Tongue (tissue), 2 donors: ENCODE measurements around the gene PARP14. TPM values are rescaled to one million over a fixed set of nuclear protein-coding genes. Genes with fewer than 3 reads are reported as not detected.
"Not testable (repeated sequence)": the region's sequence is repeated elsewhere in the genome, so short reads cannot be mapped to it uniquely, and the experiment has no call there.

Experiments
- DNase-seq: peaks from one replicate; pipeline ENCODE4 v3.0.0-alpha.2; 2015
- total RNA-seq: library from RNA; depleted of rRNA; stranded (reverse); fragments of >200 nt; gene quantifications from one replicate; pipeline ENCODE4 v1.2.3, GENCODE V29; 2014

The PARP14 gene
- total RNA-seq, 1 donor from 2014 or later = 34.7 TPM

GRCh38 chr3:122719273-122719921 is 38.8 kb downstream of the PARP14 start:
- DNase-seq = no peak

DNA sequence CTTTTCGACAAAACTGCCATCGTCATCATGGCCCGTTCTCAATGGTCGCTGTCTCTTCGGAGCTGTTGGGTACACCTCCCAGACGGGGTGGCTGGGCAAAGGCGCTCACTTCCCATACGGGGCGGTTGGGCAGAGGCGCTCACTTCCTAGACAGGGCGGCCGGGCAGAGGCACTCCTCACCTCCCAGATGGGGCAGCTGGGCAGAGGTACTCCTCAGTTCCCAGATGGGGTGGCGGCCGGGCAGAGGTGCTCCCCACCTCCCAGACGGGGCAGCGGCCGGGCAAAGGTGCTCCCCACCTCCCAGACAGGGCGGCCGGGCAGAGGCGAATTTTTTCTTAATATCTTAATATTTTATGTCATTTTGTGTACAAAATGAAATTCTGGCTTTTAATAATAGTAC is 44.5 kb downstream of the PARP14 start:
- no peak for DNase-seq

DNA sequence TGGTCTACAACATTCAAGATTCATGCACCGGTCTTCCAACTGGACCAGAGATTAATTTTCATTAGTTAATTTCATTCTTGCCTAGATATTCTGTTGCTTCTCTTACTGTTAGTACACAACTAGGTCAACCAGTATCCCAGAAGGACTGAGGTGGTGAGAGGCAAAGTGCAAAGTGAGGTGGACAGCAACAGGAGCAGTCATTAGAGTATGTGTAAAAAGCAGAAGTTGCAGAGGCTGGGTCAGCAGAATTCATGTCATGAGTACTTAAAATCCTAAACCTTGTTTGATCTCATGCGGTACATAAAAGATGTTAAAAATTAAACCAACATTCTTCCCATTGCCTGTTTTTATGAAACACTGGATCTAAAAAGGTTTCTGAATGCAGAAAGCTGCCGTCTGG is 46.7 kb downstream of the PARP14 start:
- DNase-seq = no peak

DNA sequence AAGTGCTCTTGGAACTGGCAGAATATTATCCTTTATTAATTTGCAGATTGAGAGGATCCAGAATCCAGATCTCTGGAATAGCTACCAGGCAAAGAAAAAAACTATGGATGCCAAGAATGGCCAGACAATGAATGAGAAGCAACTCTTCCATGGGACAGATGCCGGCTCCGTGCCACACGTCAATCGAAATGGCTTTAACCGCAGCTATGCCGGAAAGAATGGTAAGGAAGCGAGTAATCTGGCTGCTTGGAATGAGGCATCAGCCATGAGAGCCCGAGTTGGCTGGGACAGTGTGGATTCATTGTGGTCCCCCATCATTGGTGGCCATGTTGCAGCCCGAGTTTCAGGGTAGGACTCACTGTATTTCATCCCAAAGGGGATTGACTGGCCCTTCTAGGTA is 47.1 kb downstream of the PARP14 start:
- DNase-seq = no peak

GRCh38 chr3:122728186-122728585 is 47.5 kb downstream of the PARP14 start:
- no peak for DNase-seq

DNA sequence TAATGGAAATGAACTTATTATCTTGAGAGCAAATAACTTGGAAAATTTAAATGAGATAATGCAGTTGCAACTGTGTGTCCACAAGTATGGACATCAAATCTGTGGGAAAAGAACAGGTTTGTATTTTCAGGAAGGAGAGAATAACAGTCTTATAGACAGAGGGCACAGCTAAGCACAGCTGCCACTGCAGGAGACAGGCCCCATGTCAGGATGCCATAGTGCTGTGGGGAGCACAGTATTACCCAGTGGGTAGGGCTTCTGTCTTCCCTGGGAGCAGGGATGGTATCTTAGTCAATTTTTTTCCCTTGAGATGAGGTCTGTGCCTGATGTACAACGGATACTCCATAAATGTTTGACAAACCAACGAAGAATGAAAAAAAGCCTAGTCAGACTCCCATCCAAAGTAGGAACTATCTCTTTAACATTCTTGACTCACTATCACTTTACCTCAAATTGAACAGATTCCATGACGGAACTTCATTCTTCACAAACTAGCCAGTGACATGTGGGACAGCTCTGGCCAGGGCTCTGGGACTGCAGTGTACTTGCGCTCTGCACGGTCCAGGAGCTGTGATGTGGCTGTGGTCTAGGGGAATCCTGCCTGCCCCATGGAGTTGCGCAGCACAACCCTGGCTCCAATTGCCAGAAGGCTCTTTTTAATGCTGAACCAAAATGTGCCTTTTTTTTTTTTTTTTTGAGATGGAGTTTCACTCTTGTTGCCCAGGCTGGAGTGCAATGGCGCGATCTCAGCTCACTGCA is 48.3 kb downstream of the PARP14 start:
- no peak for DNase-seq

GRCh38 chr3:122730240-122730639 is 49.6 kb downstream of the PARP14 start:
- DNase-seq = no peak

- DNase-seq = not testable (repeated sequence)
These were observed 52.3 kb downstream of the PARP14 start for GRCh38 chr3:122732682-122733525.

DNA sequence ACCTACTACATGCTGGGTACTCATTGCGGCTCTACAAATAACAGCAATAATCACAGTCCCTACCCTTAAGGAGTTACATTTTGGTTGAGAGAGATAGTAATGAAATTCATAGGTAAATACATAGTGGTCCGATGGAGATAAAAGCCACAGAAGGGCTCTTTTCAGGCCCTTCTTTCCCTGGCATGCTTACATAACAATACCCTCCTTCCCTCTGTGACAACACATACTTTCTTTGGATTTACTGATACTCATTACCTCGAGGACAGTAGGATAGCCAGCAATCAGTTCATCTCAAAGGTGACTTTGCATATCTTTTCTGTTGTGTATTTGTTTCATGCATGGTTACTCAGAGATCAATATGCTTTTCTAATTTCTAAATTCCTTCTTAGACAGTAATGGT is 58.5 kb downstream of the PARP14 start:
- DNase-seq = no peak

GRCh38 chr3:122742234-122742633 is 61.6 kb downstream of the PARP14 start:
- DNase-seq = no peak

- no peak for DNase-seq
These were observed 63.0 kb downstream of the PARP14 start for GRCh38 chr3:122743581-122744120.

DNA sequence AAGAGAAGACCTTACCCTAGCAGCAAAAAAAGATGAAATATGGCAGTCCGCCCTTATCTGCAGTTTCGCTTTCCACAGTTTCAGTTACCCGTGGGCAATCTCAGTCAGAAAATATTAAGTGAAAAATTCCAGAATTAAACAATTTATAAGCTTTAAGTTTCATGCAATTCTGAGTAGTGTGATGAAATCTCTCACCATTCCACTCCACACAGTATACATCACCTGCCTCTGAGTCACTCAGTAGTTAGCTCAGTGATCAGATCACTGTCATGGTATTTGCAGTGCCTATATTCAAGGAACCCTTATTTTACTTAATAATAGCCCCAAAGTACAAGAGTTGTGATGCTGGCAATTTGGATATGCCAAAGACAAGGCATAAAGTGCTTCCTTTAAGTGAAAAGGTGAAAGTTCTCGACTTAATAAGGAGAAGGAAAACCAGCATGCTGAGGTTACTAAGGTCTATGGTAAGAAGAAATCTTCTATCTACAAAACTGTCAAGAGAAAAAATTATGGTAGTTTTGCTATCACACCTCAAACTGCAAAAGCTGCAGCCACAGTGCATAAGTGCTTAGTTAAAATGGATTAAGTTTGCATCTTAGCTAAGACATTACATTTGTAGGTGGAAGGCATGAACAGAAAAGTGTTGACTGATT is 64.9 kb downstream of the PARP14 start:
- no peak for DNase-seq

- not testable (repeated sequence) for DNase-seq
These were observed 66.7 kb downstream of the PARP14 start for GRCh38 chr3:122747295-122747694.

- DNase-seq = no peak
These were observed 67.7 kb downstream of the PARP14 start for GRCh38 chr3:122748347-122748746.

DNA sequence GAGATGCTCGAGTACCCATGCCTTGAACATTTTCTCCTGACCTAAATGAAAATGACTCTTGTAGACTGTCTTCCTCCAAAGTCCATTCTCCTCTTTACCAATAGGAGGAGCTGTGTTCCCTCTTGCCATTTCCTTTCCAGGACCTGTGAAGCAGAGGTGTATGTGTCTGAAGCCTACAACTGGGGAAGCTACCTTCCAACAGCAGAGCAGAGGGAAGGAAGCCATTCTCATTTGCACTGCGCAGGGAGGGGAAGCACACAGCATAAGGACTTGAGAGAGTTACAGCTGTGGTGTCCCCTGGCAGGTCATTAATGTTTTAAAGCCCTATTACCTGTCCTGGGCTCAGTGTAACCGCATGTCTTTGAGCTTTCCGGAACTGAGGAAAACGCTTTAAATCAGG is 74.3 kb downstream of the PARP14 start:
- DNase-seq = peak; percentile 18

DNA sequence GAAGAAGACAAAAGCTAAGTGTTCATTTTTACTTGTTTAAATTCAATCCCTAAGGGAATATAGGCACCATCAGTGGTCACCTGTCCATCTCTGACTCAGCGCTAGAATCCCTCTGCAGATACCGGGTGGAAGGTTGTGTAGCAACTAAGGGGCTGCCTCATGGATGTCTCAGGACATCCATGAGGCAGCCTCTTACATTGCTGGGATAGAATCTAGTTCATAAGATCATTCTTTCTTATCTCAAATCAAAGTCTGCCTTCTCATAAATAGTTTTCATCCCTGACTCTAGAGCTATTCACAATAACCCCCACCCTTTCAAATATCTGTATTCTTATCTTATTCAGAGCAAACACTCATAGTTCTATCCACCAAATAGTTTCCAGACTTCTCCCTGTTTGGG is 74.9 kb downstream of the PARP14 start:
- no peak for DNase-seq

GRCh38 chr3:122758877-122759560 is 78.4 kb downstream of the PARP14 start:
- no peak for DNase-seq

DNA sequence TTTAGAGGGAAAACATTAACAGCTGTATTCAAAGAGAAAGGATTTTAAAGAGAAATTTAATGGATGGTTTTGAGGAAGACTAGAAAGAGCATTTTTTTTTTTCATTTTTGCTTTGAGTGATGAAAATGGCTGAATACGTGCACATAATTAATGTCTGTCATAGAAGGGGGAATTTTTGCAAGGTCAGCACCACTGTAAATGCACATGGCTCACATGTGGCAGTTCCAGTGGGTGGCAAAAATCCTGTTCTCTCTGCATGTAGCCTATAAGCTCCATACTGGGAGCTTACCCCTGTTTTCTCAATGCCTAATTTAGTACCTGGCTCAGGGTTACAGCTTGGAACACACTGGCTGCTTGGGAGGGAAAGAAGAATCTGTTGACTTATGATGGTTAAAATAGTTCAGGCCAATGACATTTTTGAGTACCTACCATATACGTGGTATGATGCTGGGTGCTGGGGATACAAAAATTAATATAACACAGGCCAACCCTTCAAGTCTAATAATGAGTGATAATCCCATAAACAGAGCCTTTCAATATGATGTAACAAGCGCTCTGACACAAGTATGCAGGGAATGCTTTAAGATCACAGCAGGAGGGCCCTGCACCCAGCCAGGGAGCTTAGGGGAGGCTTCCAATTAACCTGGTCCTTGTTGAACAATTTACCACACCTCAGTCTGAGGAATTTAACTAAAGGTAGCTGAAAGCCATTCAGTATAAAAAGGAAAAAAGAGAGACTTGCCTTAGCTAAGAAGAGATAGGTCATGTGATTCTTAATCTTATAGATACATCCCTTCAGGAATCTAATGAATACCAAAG is 80.0 kb downstream of the PARP14 start:
- no peak for DNase-seq

DNA sequence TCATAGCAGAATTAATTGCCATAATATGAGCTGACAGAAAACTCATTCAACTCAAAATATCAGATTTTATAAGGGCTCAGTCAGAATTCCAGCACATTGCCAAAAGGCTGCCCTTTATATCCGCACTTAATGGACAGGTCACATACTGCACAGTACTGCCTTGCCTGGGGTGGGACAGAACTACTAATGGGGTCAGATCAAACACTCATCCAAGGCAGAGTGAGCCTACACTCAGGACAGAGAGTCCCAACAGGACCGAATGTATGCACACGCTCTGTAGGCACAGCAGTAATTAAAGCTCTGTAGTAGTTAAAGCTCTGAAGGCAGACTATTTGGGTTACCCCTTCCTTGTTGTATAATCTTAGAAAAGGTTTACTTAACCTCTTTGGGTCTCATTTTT is 85.8 kb downstream of the PARP14 start:
- DNase-seq = no peak

- no peak for DNase-seq
These were observed 87.1 kb downstream of the PARP14 start for GRCh38 chr3:122767540-122768372.
